ENCODE results near the gene COMTD1. TPM values are rescaled to one million over a fixed set of nuclear protein-coding genes. Genes with fewer than 3 reads are reported as not detected.

Gene COMTD1
- total and polyA plus RNA-seq, 2 of the 13 experiments (the other 11 are each of a cell fraction or from before 2014, with no cell fraction given): 11.8 to 18.4 TPM

DNA sequence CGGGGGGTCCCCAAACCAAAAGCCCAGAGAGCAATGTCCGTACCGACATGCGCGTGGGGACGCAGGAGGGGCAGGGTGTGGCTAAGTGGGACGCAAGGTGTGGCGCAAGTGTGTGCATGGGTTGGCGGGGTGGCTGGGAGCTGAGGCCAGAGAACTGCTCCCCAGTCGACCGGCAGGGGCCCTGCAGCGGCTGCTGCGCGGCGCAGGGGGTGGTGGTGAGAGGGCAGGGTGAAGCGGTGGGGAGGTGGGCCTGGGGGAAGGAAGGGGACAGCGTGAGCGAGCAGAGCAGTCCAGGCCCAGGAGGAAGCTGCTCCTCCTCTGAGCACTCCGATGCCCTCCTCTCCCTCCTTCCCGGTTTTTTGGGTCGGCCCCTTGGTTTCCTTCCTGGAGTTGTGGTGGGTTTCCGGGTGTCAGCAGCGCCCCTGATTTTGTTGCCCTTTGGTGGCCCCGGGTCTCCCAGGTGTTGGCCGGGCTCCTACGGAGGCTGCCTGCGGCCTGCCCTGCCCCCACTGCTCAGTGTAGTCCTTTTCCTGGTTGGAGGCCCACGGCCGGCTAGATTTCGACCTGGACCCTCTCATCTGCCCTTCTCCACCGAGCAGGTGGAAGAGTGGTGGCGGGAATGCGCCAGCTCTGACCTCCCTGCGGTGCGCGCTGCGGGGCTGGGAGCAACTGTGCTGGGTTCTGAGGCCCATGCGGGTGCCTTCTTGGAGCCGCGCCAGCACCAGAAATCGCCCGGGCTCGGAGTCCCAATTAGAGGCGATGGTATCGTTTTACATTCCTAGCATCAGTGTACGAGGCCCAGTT, 40.5 kb upstream of the COMTD1 start:
- Histone ChIP-seq H3K9ac (ENCODE audit: insufficient read depth, low read depth, low read length) (no peak overlapping the region), H3K4me1 (ENCODE audit: insufficient read depth, low read length) (peaks cover 12% of the 10 kb centered on the region; the same call in 1 of the 2 replicates), H3K4me2 (ENCODE audit: low read depth, low read length) (no peak overlapping the region), H3K27me3 (ENCODE audit: control insufficient read depth in 1 of 2, insufficient read depth in 2 of 2, low read length in 2 of 2) (peaks cover 2 to 5% of the 10 kb centered on the region in 2 experiments; a peak in 3 of 5 replicates), H3K4me3 (replicated peaks in 1 of 3; ENCODE audit: insufficient read depth in 1 of 3, low read depth in 2 of 3, low read length in 3 of 3) (no peak overlapping the region), H3K79me2 (ENCODE audit: insufficient read depth, low read length) (no peaks in the 10 kb centered on the region), H3K36me3 (replicated peaks in 1 of 2; ENCODE audit: control insufficient read depth in 1 of 2, insufficient read depth in 2 of 2, low read length in 2 of 2) (no peaks in the 10 kb centered on the region), H3K9me3 (ENCODE audit: low read length) (no peaks in the 10 kb centered on the region), H2AFZ (ENCODE audit: low read length) (no peak overlapping the region), H4K20me1 (ENCODE audit: insufficient read depth, low read length) (no peaks in the 10 kb centered on the region), H3K27ac (ENCODE audit: extremely low read length, insufficient read depth, low read length) (no peak overlapping the region)
- TF ChIP-seq ZNF337 (CRISPR knock-in tag; IDR thresholded peaks at IDR 0.05; ENCODE audit: borderline replicate concordance, low read depth) (no peak), ZNF740 (CRISPR knock-in tag; IDR thresholded peaks at IDR 0.05) (no peak), SMAD3 (CRISPR knock-in tag; IDR thresholded peaks at IDR 0.05) (no peak)
- ChIA-PET POLR2A (no interaction called here), CTCF (ENCODE audit: low intra/inter-chr PET ratio, low total read pairs) (no interaction called here)
- no peak for FAIRE-seq
- no peak; the same call in 2 of the 3 replicates for ATAC-seq
- no peak for DNase-seq (ENCODE audit: low spot score)
- 81% methylated on average over 42 of the region's 46 CpGs for WGBS (ENCODE audit: low lambda C conversion rate)
- in situ Hi-C loops (cut with HindIII; ENCODE audit: extremely low pct_ligation_motif_present, low pct_unique_long_range_greater_than_20kb): loop anchor here (25.0 kb wide), 1 partner anchor 1036 kb away; no protein-coding TSS in a partner anchor
- BruUV-seq (replicated peaks): no TSS peak
- intact Hi-C loops (cut with micrococcal nuclease; ENCODE audit: unreplicated experiment): no loop called here

- peak; percentile 12 for DNase-seq (ENCODE audit: low spot score)
- Histone ChIP-seq H3K79me2 (ENCODE audit: insufficient read depth, low read length) (no peaks in the 10 kb centered on the region), H4K20me1 (ENCODE audit: insufficient read depth, low read length) (no peaks in the 10 kb centered on the region), H3K27me3 (ENCODE audit: control insufficient read depth in 1 of 2, insufficient read depth in 2 of 2, low read length in 2 of 2) (no peaks in the 10 kb centered on the region; a peak in 1 of 5 replicates), H3K27ac (ENCODE audit: extremely low read length, insufficient read depth, low read length) (no peak overlapping the region), H3K4me1 (ENCODE audit: insufficient read depth, low read length) (peaks cover 17% of the 10 kb centered on the region), H3K4me3 (replicated peaks in 1 of 3; ENCODE audit: insufficient read depth in 1 of 3, low read depth in 2 of 3, low read length in 3 of 3) (no peak overlapping the region), H3K36me3 (replicated peaks in 1 of 2; ENCODE audit: control insufficient read depth in 1 of 2, insufficient read depth in 2 of 2, low read length in 2 of 2) (no peaks in the 10 kb centered on the region), H2AFZ (ENCODE audit: low read length) (no peak overlapping the region), H3K9ac (ENCODE audit: insufficient read depth, low read depth, low read length) (no peak overlapping the region), H3K4me2 (ENCODE audit: low read depth, low read length) (peak overlapping the region; percentile 28; the same call in 1 of the 2 replicates), H3K9me3 (ENCODE audit: low read length) (no peaks in the 10 kb centered on the region)
- in situ Hi-C loops (cut with HindIII; ENCODE audit: extremely low pct_ligation_motif_present, low pct_unique_long_range_greater_than_20kb): no loop called here
- no TSS peak for BruUV-seq (replicated peaks)
- CTCF ChIA-PET (ENCODE audit: low intra/inter-chr PET ratio, low total read pairs): no interaction called here
- intact Hi-C loops (cut with micrococcal nuclease; ENCODE audit: unreplicated experiment): no loop called here
- ATAC-seq: peak; percentile 63; the same call in 2 of the 3 replicates
- no peak for FAIRE-seq
- POLR2A ChIA-PET: no interaction called here
- WGBS (ENCODE audit: low lambda C conversion rate): 10% methylated on average over 2 of the region's 7 CpGs
- no peak for TF ChIP-seq MXI1 (IDR thresholded peaks at IDR 0.05; ENCODE audit: borderline replicate concordance, low read depth, low read length)
- TF ChIP-seq CTCF (CRISPR knock-in tag; IDR thresholded peaks at IDR 0.05): peak; percentile 36
- TF ChIP-seq KMT2A (CRISPR knock-in tag; IDR thresholded peaks at IDR 0.05): no peak
- no peak for TF ChIP-seq HMGXB3 (CRISPR knock-in tag; IDR thresholded peaks at IDR 0.05; ENCODE audit: borderline replicate concordance)
- TF ChIP-seq ELF3 (CRISPR knock-in tag; IDR thresholded peaks at IDR 0.05): 0 out of 2 replicates have a peak, but pooled peaks have one; percentile 12
- no peak for TF ChIP-seq ZNF790 (CRISPR knock-in tag; IDR thresholded peaks at IDR 0.05; ENCODE audit: borderline replicate concordance)
Measured at GRCh38 chr10:75272896-75273295, 37.1 kb upstream of the COMTD1 start.
